RPMI8226 (cell line): ENCODE measurements around the gene CAB39L.

ENCODE experiments used
- DNase-seq: peaks from one replicate; pipeline ENCODE4 v3.0.0-alpha.2; 2015

CAB39L gene

DNA sequence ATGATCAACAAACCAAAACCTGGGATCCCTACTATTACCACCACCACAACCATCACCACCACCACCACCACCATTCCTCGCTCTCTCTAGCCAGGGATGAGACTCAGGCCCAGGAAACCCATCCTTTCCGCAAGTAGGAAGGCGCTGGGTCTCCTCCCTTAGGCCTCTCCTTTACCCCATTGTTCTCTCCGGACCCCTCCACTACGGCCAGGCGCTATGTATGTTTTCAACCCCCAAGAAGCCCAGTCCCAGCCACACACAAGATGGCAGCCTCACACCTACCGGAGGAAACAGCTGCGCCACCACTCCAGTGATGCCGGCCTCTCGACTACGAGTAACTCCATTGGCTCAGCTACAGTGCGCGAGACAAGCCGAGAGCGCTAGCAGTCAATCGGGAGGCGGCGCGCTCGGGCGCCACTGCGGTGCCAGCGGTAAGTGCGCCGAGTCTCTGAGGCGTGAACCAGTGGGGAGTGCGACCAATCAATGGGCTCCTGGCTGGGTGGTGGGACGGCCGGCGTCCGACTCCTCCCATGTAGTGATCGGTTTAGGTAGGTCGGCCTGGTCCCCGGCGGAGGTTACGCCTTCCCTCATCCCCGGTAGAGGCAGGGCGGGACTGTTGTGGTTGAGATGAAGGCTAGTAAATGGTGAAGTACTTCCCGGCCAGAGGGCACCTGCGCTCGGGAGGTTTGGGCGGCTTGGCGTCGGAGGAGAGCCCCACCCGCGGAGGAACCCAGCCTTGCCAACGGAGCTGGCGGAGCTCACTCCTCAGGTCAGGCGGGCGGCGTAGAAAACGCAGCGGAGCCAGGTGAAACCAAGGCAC, at the start of gene CAB39L, which contains the start of gene SETDB2:
Gene CAB39L, minus strand, starts transcription at position 361 of the 820 bp plus-strand sequence. CDS start 61,154 bp downstream, outside the sequence.
Gene SETDB2, plus strand, starts transcription at position 571 of the 820 bp plus-strand sequence. CDS start 7,620 bp downstream, outside the sequence.
- peak; percentile 96 for DNase-seq

GRCh38 chr13:49488563-49488962, 44.7 kb upstream of the CAB39L start:
- DNase-seq, result no peak

DNA sequence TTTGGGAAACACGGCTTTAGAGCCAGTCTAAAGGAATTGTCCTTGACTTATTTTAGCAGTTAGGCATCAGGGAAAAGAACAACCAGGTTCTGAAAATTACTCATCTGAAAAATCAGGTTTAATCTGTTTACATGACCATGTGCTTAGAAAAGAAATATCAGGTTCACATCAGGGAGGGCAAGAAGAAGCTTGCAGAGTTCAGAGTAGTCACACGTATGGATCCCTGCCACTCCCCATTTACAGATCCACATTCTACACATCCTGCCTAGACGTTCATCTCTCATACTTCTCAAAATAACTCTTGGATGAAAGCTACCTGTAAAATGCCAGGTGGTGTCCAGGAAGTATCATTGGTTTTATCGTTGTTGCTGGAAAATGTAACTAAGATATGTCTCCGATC, 37.9 kb upstream of the CAB39L start:
- DNase-seq, result no peak

DNA sequence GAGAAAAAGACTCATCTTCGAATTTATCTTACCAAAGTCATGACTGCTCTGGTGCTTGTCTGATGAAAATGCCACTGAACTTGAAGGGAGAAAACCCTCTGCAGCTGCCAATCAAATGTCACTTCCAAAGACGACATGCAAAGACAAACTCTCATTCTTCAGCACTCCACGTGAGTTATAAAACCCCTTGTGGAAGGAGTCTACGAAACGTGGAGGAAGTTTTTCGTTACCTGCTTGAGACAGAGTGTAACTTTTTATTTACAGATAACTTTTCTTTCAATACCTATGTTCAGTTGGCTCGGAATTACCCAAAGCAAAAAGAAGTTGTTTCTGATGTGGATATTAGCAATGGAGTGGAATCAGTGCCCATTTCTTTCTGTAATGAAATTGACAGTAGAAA, 32.7 kb upstream of the CAB39L start:
- no peak for DNase-seq

DNA sequence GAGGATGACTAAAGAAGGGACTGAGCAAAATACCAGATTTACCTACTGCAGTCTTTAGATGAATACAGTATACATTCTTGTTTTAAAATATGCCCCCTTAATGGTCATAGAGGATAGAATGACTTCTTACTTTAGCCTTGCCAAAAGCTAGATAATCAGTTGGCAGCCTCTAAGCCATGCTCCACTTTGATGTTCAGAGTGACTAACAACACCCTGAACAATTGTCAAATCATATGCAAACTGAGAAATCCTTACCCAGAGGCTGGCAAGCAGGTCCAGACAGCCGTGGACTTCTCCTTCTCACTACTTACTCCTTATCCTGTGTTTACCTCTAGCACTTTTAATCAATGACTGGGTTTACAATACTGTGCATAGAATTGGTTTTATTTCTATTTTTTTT, 28.3 kb upstream of the CAB39L start:
- no peak for DNase-seq

GRCh38 chr13:49466292-49466838, 22.5 kb upstream of the CAB39L start:
- no peak for DNase-seq

GRCh38 chr13:49464621-49465325, 20.9 kb upstream of the CAB39L start:
- DNase-seq, result no peak

DNA sequence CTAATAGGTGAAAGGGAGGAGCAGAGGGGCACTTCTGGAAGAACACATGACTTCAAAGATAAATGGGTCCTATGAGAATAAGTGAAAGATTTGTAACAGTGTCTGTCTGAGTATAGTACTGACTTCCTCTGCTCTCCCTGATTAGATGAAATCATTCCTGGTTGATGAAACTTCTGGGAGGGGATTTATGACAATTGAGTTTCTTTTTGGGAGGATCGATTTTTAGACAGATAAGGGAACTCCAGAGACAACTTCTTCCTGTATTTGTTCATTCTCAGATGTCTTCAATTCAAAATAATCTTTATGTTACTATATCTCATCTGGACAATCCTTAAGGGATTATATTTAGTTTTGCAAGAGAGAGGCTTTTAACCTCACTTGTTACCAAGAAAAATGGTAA, 20.2 kb upstream of the CAB39L start:
- no peak for DNase-seq

DNA sequence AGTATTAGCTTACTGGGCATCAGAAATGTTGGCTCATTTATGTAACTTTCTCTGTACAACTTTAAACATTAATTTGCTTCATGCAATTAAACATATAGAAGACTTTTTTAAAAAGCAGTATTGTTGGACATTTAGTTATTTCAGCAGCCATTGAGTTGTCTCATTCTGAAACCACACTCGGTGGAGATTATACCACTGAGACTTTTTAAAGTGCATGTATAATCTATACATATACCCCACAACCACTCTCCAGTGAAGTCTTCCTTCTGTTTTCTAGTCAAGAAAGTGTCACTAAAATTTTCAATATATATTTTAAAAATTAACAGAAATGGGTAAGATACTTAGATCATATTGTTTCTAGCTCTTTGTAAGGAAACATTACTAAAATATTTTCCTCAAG, 15.7 kb upstream of the CAB39L start:
- DNase-seq, result no peak

DNA sequence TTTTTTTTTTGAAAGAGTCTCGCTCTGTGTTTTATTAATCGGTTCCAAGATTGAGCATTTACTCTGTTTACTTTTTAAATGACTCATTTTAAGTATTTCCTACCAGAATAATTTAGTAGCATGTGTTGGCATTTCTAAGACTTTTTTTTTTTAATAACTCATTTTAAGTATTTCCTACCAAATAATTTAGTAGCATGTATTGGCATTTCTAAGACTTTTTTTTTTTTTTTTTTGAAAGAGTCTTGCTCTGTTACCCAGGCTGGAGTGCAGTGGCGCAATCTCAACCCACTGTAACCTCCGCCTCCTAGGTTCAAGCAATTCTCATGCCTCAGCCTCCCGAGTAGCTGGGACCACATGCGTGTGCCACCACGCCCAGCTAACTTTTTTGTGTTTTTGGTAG, 13.4 kb upstream of the CAB39L start:
- no peak for DNase-seq

DNA sequence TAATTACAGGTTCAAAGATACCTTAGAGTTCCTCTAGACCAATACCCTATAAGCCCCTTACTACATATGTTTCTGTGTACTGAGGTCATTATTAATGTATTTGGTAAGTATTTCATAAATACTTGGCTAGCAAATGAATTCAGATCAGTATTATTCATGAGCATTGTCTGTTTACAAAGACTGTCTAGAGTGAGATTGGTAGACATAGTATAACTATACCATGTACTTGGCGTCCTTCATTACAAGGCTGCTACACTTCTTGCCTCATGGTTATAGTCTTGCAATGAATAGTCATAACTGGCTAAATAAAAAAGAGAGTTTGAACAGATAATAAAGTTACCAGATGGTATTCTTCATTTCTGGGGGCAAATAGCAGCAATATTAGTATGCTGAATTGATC, 12.3 kb upstream of the CAB39L start:
- DNase-seq, result no peak

DNA sequence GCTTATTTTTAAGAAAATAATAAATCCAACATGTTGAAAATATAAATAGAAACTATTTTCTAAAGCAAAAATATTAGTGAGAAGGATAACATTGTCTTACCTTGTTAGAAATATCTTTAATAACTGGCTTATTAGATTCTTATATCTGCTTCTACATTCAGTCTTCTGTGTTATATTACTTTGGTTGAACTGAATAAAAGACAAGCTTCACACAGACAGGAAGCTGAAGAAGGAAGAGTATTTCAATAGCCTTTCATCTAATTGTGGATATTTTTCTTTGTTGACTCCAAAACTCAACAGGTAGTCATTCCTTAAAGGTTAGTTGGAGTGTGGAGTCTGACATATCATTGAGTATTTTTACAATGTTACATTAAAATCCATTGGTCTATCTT, 11.1 kb upstream of the CAB39L start:
- no peak for DNase-seq

GRCh38 chr13:49454388-49455006, 10.6 kb upstream of the CAB39L start:
- peak; percentile 26 for DNase-seq

- DNase-seq, result no peak
Measured at GRCh38 chr13:49453465-49453864, 9.6 kb upstream of the CAB39L start.

DNA sequence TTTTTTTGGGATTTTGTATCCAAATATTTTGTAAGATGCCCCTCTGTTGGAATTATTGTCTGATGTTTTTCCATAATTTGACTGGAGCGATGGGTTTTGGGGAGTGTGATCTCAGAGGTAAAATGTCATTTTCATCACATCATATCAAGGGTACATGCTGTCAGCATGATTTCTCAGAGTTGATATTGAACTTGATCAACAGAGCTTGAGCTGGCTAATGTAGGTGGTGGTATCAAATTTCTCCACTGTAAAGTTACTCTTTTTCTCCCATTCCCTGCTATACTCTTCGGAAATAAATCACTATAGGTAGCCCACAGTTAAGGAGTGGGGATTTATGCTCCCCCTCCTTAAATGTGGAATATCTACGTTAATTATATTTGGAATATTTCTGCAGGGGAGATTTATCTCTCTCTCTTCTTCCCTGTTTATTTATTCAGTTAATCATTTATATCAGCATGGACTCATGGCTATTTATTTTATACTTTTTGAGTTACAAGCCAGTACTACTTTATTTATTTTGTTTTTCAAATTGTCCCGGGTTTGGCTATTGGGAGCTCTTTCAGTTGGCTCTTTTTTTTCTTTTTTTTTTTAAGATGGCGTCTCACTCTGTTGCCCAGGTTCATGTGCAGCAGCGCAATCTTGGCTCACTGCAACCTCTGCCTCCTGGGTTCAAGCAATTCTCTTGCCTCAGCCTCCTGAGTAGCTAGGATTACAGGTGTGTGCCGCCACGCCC, 9.0 kb upstream of the CAB39L start:
- no peak for DNase-seq

DNA sequence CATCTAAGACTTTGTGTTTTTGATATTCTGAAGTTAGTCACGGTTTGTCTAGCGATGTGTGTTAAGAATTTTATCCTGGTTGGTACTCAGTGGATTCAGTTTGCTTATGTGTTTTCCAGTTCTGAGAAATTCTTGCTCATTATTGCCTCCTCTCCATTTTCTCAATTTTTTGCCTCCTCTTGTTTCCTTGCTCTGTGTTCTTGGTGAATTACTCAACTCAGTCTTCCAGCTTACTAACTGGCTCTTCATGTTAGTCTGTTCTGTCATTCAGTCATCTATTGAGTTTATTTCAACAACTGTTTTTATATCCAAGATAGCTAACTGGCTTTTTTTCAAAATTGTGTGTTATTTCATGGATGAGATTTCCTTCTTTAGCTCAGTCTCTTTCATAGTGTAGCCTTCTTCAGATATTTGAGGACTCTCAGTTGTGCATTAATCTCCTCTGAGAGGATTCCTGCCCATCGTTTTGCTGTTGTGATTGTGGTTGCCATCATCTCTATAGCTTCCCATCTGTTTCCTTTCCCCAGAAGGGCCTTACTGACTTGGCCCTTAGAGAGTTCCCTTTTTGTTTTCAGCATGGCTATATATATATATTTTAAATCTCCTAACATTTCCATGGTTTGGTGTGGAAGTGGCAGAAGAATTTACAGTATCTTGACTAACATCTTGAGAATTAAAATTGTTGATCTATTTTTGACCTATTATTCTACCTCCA, 6.4 kb upstream of the CAB39L start:
- DNase-seq, result no peak

DNA sequence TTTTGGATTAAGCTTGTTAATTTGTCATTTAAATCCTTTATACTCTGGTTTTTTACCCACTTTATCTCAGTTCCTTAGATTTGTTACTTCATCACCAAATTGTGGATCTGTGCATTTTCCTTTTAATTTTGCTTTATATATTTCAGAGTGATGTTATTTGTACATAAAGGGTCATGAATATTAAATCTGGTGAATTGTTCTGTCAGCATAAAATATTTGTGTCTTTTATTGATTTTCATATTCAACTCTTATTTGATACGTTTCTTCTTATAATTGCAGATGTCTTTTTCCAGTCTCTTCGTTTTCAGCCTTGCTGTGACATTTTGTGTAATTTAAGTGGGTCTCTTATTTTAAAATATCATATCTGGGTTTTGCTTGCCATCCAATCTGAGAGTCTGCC, 4.9 kb upstream of the CAB39L start:
- DNase-seq, result no peak

DNA sequence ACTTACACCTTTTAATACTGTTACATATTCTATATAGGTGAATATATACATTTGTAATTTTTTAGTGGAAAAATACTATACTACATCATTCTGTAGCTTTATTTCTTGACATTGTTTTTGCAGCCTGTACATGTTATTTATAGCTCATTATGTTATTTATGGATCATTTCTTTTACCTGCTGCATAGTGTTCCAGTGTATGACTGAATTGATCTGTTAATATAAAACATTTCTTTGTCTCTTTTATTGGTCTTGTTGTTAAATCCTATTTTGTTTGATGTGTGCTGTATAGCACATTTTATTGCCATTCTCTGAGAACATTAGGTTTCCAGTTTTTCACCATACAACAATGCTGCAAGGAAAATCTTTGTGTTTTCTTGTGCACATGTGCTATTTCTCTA, 2.6 kb upstream of the CAB39L start:
- no peak for DNase-seq

- DNase-seq, result peak; percentile 56
Measured at GRCh38 chr13:49444524-49445395, 896 bp upstream of the CAB39L start.

GRCh38 chr13:49443357-49443703, 534 bp downstream of the CAB39L start:
- no peak for DNase-seq

DNA sequence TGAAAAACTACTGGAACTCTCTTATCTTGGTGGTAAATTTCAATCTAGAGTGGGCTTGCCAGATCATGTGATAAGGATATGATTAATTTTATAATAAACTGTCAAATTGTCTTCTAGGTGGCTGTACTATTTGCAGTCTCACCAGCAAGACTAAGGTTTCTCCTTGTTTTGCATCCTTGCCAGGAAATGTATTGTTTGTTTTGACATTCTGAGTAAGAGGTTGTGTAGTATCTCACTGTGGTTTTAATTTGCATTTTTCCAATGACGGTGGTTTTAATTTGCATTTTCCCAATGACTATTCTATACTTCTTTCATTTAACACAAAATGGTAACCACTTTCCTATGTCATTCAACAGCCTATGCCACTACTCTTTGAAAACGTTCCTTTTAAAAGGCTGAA, 2.0 kb downstream of the CAB39L start:
- DNase-seq, result no peak
